Smooth muscle cell of the umbilical artery (primary cell): ENCODE data around the gene PDCD2. TPM values are rescaled to one million over a fixed set of nuclear protein-coding genes. Genes with fewer than 3 reads are reported as not detected.

Experiments used
- total RNA-seq: library from RNA; depleted of rRNA; stranded (reverse); fragments of >200 nt; gene quantifications from 2 replicates; pipeline ENCODE4 v1.2.3, GENCODE V29; 2014

The PDCD2 gene
- 46.3 and 48.3 TPM in 2 replicates for total RNA-seq

GRCh38 chr6:170584181-170584953 lies at the start of gene PDCD2:
TSS of gene PDCD2 (minus strand) at chr6:170584637. CDS start at chr6:170584581, 56 bp downstream.

DNA sequence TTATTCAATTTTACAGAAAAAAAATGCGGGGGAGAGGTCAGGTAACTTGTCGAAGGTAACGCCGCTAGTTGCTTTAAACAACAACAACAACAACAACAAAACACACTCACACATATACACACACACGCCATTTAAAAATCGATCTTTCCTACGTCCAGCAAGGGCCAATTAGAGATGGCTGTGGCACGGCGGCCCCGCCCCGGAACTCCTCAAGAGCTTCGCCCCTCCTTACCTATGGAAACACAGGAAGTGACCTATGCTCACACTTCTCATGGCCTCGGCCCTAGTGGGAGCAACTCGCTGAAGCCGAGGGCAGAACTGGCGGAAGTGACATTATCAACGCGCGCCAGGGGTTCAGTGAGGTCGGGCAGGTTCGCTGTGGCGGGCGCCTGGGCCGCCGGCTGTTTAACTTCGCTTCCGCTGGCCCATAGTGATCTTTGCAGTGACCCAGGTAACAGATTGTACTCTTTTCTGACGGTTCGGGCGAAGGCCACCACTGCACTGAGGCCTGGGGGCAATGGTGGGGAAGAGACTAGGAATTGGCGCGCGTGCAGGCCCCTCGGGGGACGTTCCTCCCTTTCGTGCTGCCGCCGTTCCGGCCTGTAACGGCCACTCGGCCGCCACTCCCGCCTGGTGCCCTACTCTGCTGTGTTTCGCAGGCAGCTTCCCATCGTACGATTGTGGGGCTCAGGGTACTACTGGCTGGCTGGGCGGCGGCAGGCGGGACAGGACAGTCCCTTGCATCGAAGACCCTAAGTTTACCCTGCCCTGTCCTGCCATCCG lies 30.2 kb downstream of the PDCD2 start, which contains the start of gene TBP:
Gene TBP (plus strand): TSS at position 357 of the 783 bp plus-strand sequence. CDS start 2,661 bp downstream, outside the sequence.

GRCh38 chr6:170552765-170553533 lies 31.5 kb downstream of the PDCD2 start, which contains the start of gene PSMB1:
TSS of gene PSMB1 (minus strand) at chr6:170553307. CDS start at chr6:170553242, 65 bp downstream.

Other genes with a start within 250 kb of the PDCD2 start
- 222 and 338 TPM in 2 replicates for gene PSMB1, start 31.3 kb downstream of the PDCD2 start, total RNA-seq
- gene TBP, start 30.3 kb downstream of the PDCD2 start, total RNA-seq: 11.0 and 15.5 TPM in 2 replicates